HTERT RPE-1 (cell line): ENCODE data around the gene CCDC50.

Source experiments
- in situ Hi-C: fragments of 300-500 bp; cut with MboI; formaldehyde crosslinking; loops from 4 replicates; pipeline ENCODE4 v1.14.3; 2020; ENCODE audit warnings: low sequenced_read_pairs

Gene CCDC50

GRCh38 chr3:191328962-191329653 lies at the start of gene CCDC50:
Gene CCDC50, plus strand, starts transcription at chr3:191329394. Its CDS starts 281 bp downstream, at chr3:191329675.
- in situ Hi-C loops, result no loop called here

GRCh38 chr3:191280111-191280510 lies 49.1 kb upstream of the CCDC50 start:
- in situ Hi-C loops, result no loop called here

GRCh38 chr3:191280882-191281281 lies 48.3 kb upstream of the CCDC50 start:
- in situ Hi-C loops, result no loop called here

GRCh38 chr3:191282251-191283185 lies 46.7 kb upstream of the CCDC50 start:
- in situ Hi-C loops, result no loop called here

GRCh38 chr3:191283400-191283799 lies 45.8 kb upstream of the CCDC50 start:
- in situ Hi-C loops, result no loop called here

GRCh38 chr3:191290311-191291025 lies 38.7 kb upstream of the CCDC50 start:
- in situ Hi-C loops, result no loop called here

- in situ Hi-C loops, result no loop called here
These were observed 36.8 kb upstream of the CCDC50 start for GRCh38 chr3:191292243-191293015.

- in situ Hi-C loops, result no loop called here
These were observed 34.9 kb upstream of the CCDC50 start for GRCh38 chr3:191294291-191294690.

GRCh38 chr3:191296041-191296541 lies 33.1 kb upstream of the CCDC50 start:
- in situ Hi-C loops, result no loop called here

- in situ Hi-C loops, result no loop called here
These were observed 30.3 kb upstream of the CCDC50 start for GRCh38 chr3:191298846-191299245.

- in situ Hi-C loops, result no loop called here
These were observed 28.8 kb upstream of the CCDC50 start for GRCh38 chr3:191300422-191300821.

- in situ Hi-C loops, result no loop called here
These were observed 28.2 kb upstream of the CCDC50 start for GRCh38 chr3:191301017-191301416.

- in situ Hi-C loops, result no loop called here
These were observed 27.3 kb upstream of the CCDC50 start for GRCh38 chr3:191301782-191302411.

GRCh38 chr3:191302451-191302850 lies 26.7 kb upstream of the CCDC50 start:
- in situ Hi-C loops, result no loop called here

- in situ Hi-C loops, result no loop called here
These were observed 25.6 kb upstream of the CCDC50 start for GRCh38 chr3:191303596-191303995.

GRCh38 chr3:191306428-191306827 lies 22.8 kb upstream of the CCDC50 start:
- in situ Hi-C loops, result no loop called here

- in situ Hi-C loops, result no loop called here
These were observed 21.9 kb upstream of the CCDC50 start for GRCh38 chr3:191307341-191307740.

GRCh38 chr3:191313296-191313695 lies 15.9 kb upstream of the CCDC50 start:
- in situ Hi-C loops, result no loop called here

GRCh38 chr3:191314109-191314728 lies 15.0 kb upstream of the CCDC50 start:
- in situ Hi-C loops, result no loop called here
